ENCODE measurements around the gene SOX1. TPM values are rescaled to one million over a fixed set of nuclear protein-coding genes. Genes with fewer than 3 reads are reported as not detected.

Gene SOX1
- total and polyA plus RNA-seq, 2 donors, result 0.02 TPM; not detected in 1

- 6% methylated on average over 25 of the region's 25 CpGs for WGBS
- no peak overlapping the region for H3K4me3 ChIP-seq (ENCODE audit: low read length in 2 of 2)
- no peak for DNase-seq (ENCODE audit: low read depth in 6 of 9, low spot score in 9 of 9)
Measured at GRCh38 chr13:112057439-112057735, 9.6 kb upstream of the SOX1 start.

GRCh38 chr13:112057736-112058518 lies 9.0 kb upstream of the SOX1 start:
- peaks cover 100% of the 10 kb centered on the region in 2 donors for H3K27me3 ChIP-seq (ENCODE audit: control insufficient read depth in 2 of 2, insufficient read depth in 1 of 2, low read length in 1 of 2)
- no peak overlapping the region for H3K4me3 ChIP-seq (ENCODE audit: low read length in 2 of 2)
- H3K4me1 ChIP-seq (ENCODE audit: control insufficient read depth in 2 of 2, insufficient read depth in 2 of 2, low read length in 2 of 2), result no peaks in the 10 kb centered on the region
- no peak overlapping the region for H3K27ac ChIP-seq (ENCODE audit: low read depth in 1 of 2, low read length in 1 of 2)
- 2% methylated on average over 57 of the region's 57 CpGs for WGBS
- peaks cover 2 to 9% of the 10 kb centered on the region in 2 donors for H3K9me3 ChIP-seq (ENCODE audit: control insufficient read depth in 2 of 2, insufficient read depth in 1 of 2, low read length in 1 of 2)
- DNase-seq (ENCODE audit: low read depth in 6 of 9, low spot score in 9 of 9), result no peak
- H3K36me3 ChIP-seq (ENCODE audit: control insufficient read depth in 2 of 2, insufficient read depth in 2 of 2, low read length in 1 of 2), result no peaks in the 10 kb centered on the region

More at GRCh38 chr13:112057439-112057735, 9.6 kb upstream of the SOX1 start:
- no peaks in the 10 kb centered on the region for H3K4me1 ChIP-seq (ENCODE audit: control insufficient read depth in 2 of 2, insufficient read depth in 2 of 2, low read length in 2 of 2)
- H3K36me3 ChIP-seq (ENCODE audit: control insufficient read depth in 2 of 2, insufficient read depth in 2 of 2, low read length in 1 of 2), result no peaks in the 10 kb centered on the region
- peaks cover 98 to 100% of the 10 kb centered on the region in 2 donors for H3K27me3 ChIP-seq (ENCODE audit: control insufficient read depth in 2 of 2, insufficient read depth in 1 of 2, low read length in 1 of 2)
- peaks cover 2 to 9% of the 10 kb centered on the region in 2 donors for H3K9me3 ChIP-seq (ENCODE audit: control insufficient read depth in 2 of 2, insufficient read depth in 1 of 2, low read length in 1 of 2)
- no peak overlapping the region for H3K27ac ChIP-seq (ENCODE audit: low read depth in 1 of 2, low read length in 1 of 2)

GRCh38 chr13:112058519-112058873 lies 8.5 kb upstream of the SOX1 start:
- 4% methylated on average over 11 of the region's 11 CpGs for WGBS
- H3K4me1 ChIP-seq (ENCODE audit: control insufficient read depth in 2 of 2, insufficient read depth in 2 of 2, low read length in 2 of 2), result no peaks in the 10 kb centered on the region
- no peak for DNase-seq (ENCODE audit: low read depth in 6 of 9, low spot score in 9 of 9)
- H3K4me3 ChIP-seq (ENCODE audit: low read length in 2 of 2), result no peak overlapping the region
- peaks cover 3 to 13% of the 10 kb centered on the region in 2 donors for H3K9me3 ChIP-seq (ENCODE audit: control insufficient read depth in 2 of 2, insufficient read depth in 1 of 2, low read length in 1 of 2)
- H3K36me3 ChIP-seq (ENCODE audit: control insufficient read depth in 2 of 2, insufficient read depth in 2 of 2, low read length in 1 of 2), result no peaks in the 10 kb centered on the region
- no peak overlapping the region for H3K27ac ChIP-seq (ENCODE audit: low read depth in 1 of 2, low read length in 1 of 2)
- H3K27me3 ChIP-seq (ENCODE audit: control insufficient read depth in 2 of 2, insufficient read depth in 1 of 2, low read length in 1 of 2), result peaks cover 100% of the 10 kb centered on the region in 2 donors

GRCh38 chr13:112058941-112059340 lies 8.0 kb upstream of the SOX1 start:
- peaks cover 3 to 13% of the 10 kb centered on the region in 2 donors for H3K9me3 ChIP-seq (ENCODE audit: control insufficient read depth in 2 of 2, insufficient read depth in 1 of 2, low read length in 1 of 2)
- no peak overlapping the region for H3K4me3 ChIP-seq (ENCODE audit: low read length in 2 of 2)
- no peak for DNase-seq (ENCODE audit: low read depth in 6 of 9, low spot score in 9 of 9)
- H3K36me3 ChIP-seq (ENCODE audit: control insufficient read depth in 2 of 2, insufficient read depth in 2 of 2, low read length in 1 of 2), result no peaks in the 10 kb centered on the region
- WGBS, result 10% methylated on average over 5 of the region's 5 CpGs
- H3K27ac ChIP-seq (ENCODE audit: low read depth in 1 of 2, low read length in 1 of 2), result no peak overlapping the region
- no peaks in the 10 kb centered on the region for H3K4me1 ChIP-seq (ENCODE audit: control insufficient read depth in 2 of 2, insufficient read depth in 2 of 2, low read length in 2 of 2)
- peaks cover 100% of the 10 kb centered on the region in 2 donors for H3K27me3 ChIP-seq (ENCODE audit: control insufficient read depth in 2 of 2, insufficient read depth in 1 of 2, low read length in 1 of 2)

- peaks cover 3 to 9% of the 10 kb centered on the region in 2 donors for H3K9me3 ChIP-seq (ENCODE audit: control insufficient read depth in 2 of 2, insufficient read depth in 1 of 2, low read length in 1 of 2)
- no peak for DNase-seq (ENCODE audit: low read depth in 6 of 9, low spot score in 9 of 9)
- no peaks in the 10 kb centered on the region for H3K4me1 ChIP-seq (ENCODE audit: control insufficient read depth in 2 of 2, insufficient read depth in 2 of 2, low read length in 2 of 2)
- H3K4me3 ChIP-seq (ENCODE audit: low read length in 2 of 2), result no peak overlapping the region
- peaks cover 100% of the 10 kb centered on the region in 2 donors for H3K27me3 ChIP-seq (ENCODE audit: control insufficient read depth in 2 of 2, insufficient read depth in 1 of 2, low read length in 1 of 2)
- 10% methylated on average over 15 of the region's 15 CpGs for WGBS
- H3K27ac ChIP-seq (ENCODE audit: low read depth in 1 of 2, low read length in 1 of 2), result no peak overlapping the region
- H3K36me3 ChIP-seq (ENCODE audit: control insufficient read depth in 2 of 2, insufficient read depth in 2 of 2, low read length in 1 of 2), result no peaks in the 10 kb centered on the region
Measured at GRCh38 chr13:112059457-112060281, 7.3 kb upstream of the SOX1 start.

GRCh38 chr13:112060282-112060830 lies 6.6 kb upstream of the SOX1 start:
- Histone ChIP-seq H3K27me3 (ENCODE audit: control insufficient read depth in 2 of 2, insufficient read depth in 1 of 2, low read length in 1 of 2) (peaks cover 96 to 99% of the 10 kb centered on the region in 2 donors), H3K4me1 (ENCODE audit: control insufficient read depth in 2 of 2, insufficient read depth in 2 of 2, low read length in 2 of 2) (no peaks in the 10 kb centered on the region), H3K36me3 (ENCODE audit: control insufficient read depth in 2 of 2, insufficient read depth in 2 of 2, low read length in 1 of 2) (no peaks in the 10 kb centered on the region), H3K27ac (ENCODE audit: low read depth in 1 of 2, low read length in 1 of 2) (no peak overlapping the region), H3K9me3 (ENCODE audit: control insufficient read depth in 2 of 2, insufficient read depth in 1 of 2, low read length in 1 of 2) (peaks cover 3 to 9% of the 10 kb centered on the region in 2 donors), H3K4me3 (ENCODE audit: low read length in 2 of 2) (no peak overlapping the region)
- DNase-seq (ENCODE audit: low read depth in 6 of 9, low spot score in 9 of 9), result no peak
- 15% methylated on average over 14 of the region's 14 CpGs for WGBS

GRCh38 chr13:112060899-112061366 lies 6.0 kb upstream of the SOX1 start:
- H3K4me1 ChIP-seq (ENCODE audit: control insufficient read depth in 2 of 2, insufficient read depth in 2 of 2, low read length in 2 of 2), result no peaks in the 10 kb centered on the region
- no peak for DNase-seq (ENCODE audit: low read depth in 6 of 9, low spot score in 9 of 9)
- H3K27me3 ChIP-seq (ENCODE audit: control insufficient read depth in 2 of 2, insufficient read depth in 1 of 2, low read length in 1 of 2), result peaks cover 96 to 99% of the 10 kb centered on the region in 2 donors
- WGBS, result 4% methylated on average over 29 of the region's 29 CpGs
- H3K4me3 ChIP-seq (ENCODE audit: low read length in 2 of 2), result no peak overlapping the region
- no peak overlapping the region for H3K27ac ChIP-seq (ENCODE audit: low read depth in 1 of 2, low read length in 1 of 2)
- H3K36me3 ChIP-seq (ENCODE audit: control insufficient read depth in 2 of 2, insufficient read depth in 2 of 2, low read length in 1 of 2), result no peaks in the 10 kb centered on the region
- H3K9me3 ChIP-seq (ENCODE audit: control insufficient read depth in 2 of 2, insufficient read depth in 1 of 2, low read length in 1 of 2), result peaks cover 3 to 9% of the 10 kb centered on the region in 2 donors

- Histone ChIP-seq H3K4me3 (ENCODE audit: low read length in 2 of 2) (no peak overlapping the region), H3K4me1 (ENCODE audit: control insufficient read depth in 2 of 2, insufficient read depth in 2 of 2, low read length in 2 of 2) (no peaks in the 10 kb centered on the region), H3K27ac (ENCODE audit: low read depth in 1 of 2, low read length in 1 of 2) (no peak overlapping the region), H3K9me3 (ENCODE audit: control insufficient read depth in 2 of 2, insufficient read depth in 1 of 2, low read length in 1 of 2) (peaks cover 3 to 12% of the 10 kb centered on the region in 2 donors), H3K36me3 (ENCODE audit: control insufficient read depth in 2 of 2, insufficient read depth in 2 of 2, low read length in 1 of 2) (no peaks in the 10 kb centered on the region), H3K27me3 (ENCODE audit: control insufficient read depth in 2 of 2, insufficient read depth in 1 of 2, low read length in 1 of 2) (peaks cover 96 to 99% of the 10 kb centered on the region in 2 donors)
- DNase-seq (ENCODE audit: low read depth in 6 of 9, low spot score in 9 of 9), result no peak
- WGBS, result 6% methylated on average over 52 of the region's 52 CpGs
Measured at GRCh38 chr13:112061367-112062061, 5.4 kb upstream of the SOX1 start.
